HK-2 (cell line): ENCODE data around the gene GLO1.

Source experiments
- DNase-seq: peaks from one replicate; pipeline ENCODE4 v3.0.0-alpha.2; 2018; ENCODE audit not compliant: unreplicated experiment

The GLO1 gene

GRCh38 chr6:38702558-38703397 lies at the start of gene GLO1:
Gene GLO1 (minus strand): TSS chr6:38703145. CDS start chr6:38703054, 91 bp downstream.
- DNase-seq, result peak; percentile 97

GRCh38 chr6:38750968-38751615 lies 48.1 kb upstream of the GLO1 start:
- no peak for DNase-seq

- DNase-seq, result no peak
Observed at GRCh38 chr6:38749473-38749872, 46.5 kb upstream of the GLO1 start.

GRCh38 chr6:38739532-38739931 lies 36.6 kb upstream of the GLO1 start:
- no peak for DNase-seq

- no peak for DNase-seq
Observed at GRCh38 chr6:38738261-38738660, 35.3 kb upstream of the GLO1 start.

- no peak for DNase-seq
Observed at GRCh38 chr6:38736951-38737350, 34.0 kb upstream of the GLO1 start.

- no peak for DNase-seq
Observed at GRCh38 chr6:38730140-38730862, 27.4 kb upstream of the GLO1 start.

- no peak for DNase-seq
Observed at GRCh38 chr6:38728203-38728602, 25.3 kb upstream of the GLO1 start.

- DNase-seq, result peak; percentile 8
Observed at GRCh38 chr6:38725414-38726183, 22.7 kb upstream of the GLO1 start.

- no peak for DNase-seq
Observed at GRCh38 chr6:38724343-38724742, 21.4 kb upstream of the GLO1 start.

- DNase-seq, result no peak
Observed at GRCh38 chr6:38723783-38724182, 20.8 kb upstream of the GLO1 start.

GRCh38 chr6:38722727-38723334 lies 19.9 kb upstream of the GLO1 start:
- DNase-seq, result no peak

- DNase-seq, result no peak
Observed at GRCh38 chr6:38722038-38722437, 19.1 kb upstream of the GLO1 start.

- DNase-seq, result no peak
Observed at GRCh38 chr6:38720295-38720694, 17.4 kb upstream of the GLO1 start.

- DNase-seq, result no peak
Observed at GRCh38 chr6:38719358-38719757, 16.4 kb upstream of the GLO1 start.

- no peak for DNase-seq
Observed at GRCh38 chr6:38716825-38717224, 13.9 kb upstream of the GLO1 start.

- no peak for DNase-seq
Observed at GRCh38 chr6:38715016-38715689, 12.2 kb upstream of the GLO1 start, which contains the start of gene DNAH8. Gene DNAH8 (plus strand): TSS chr6:38715311. CDS start chr6:38722810, 7,499 bp downstream.

GRCh38 chr6:38714239-38715015 lies 11.5 kb upstream of the GLO1 start:
- no peak for DNase-seq

GRCh38 chr6:38713812-38714211 lies 10.9 kb upstream of the GLO1 start:
- no peak for DNase-seq

- no peak for DNase-seq
Observed at GRCh38 chr6:38708496-38708895, 5.6 kb upstream of the GLO1 start.
